B cell (primary cell): ENCODE measurements around the gene SLIT3. TPM values are rescaled to one million over a fixed set of nuclear protein-coding genes. Genes with fewer than 3 reads are reported as not detected.

Experiments used
- ATAC-seq: fragments of 200-7000 bp; cut with Tn5 transposase; one replicate; pipeline ENCODE4 v1.10.0; 2021; ENCODE audit warnings: low read depth, mild to moderate bottlenecking, moderate number of reproducible peaks, moderate library complexity
- CTCF ChIA-PET: fragments of 350-600 bp; sonication (Branson Sonifier 250); formaldehyde crosslinking; loops from one replicate; lab custom pipeline; 2021; ENCODE audit warnings: antibody characterized with exemption, inconsistent platforms; lab: Charles Lee
- POLR2A ChIA-PET: fragments of 350-600 bp; sonication (Branson Sonifier 250); formaldehyde crosslinking; loops from one replicate; lab custom pipeline; 2021; ENCODE audit warnings: antibody characterized with exemption; lab: Charles Lee
- DNase-seq: peaks from one replicate; pipeline ENCODE4 v3.0.0; 2013
- H2AFZ ChIP-seq: 2 replicates; pipeline ENCODE4 v1.6.1; 2012; ENCODE audit warnings: mild to moderate bottlenecking, low read depth, low read length; ENCODE audit not compliant: insufficient read depth, poor library complexity, severe bottlenecking
- H3K27ac ChIP-seq, 2 donors: 1 replicate in 1 of 2; 2 replicates in 1 of 2; pipeline ENCODE4 v1.5.1; 2012 to 2013; ENCODE audit warnings: low read length in 2 of 2, mild to moderate bottlenecking in 2 of 2, moderate library complexity in 1 of 2
- H3K27me3 ChIP-seq, 4 experiments: fragments of 200-600 bp in 1 of 4; sonication (generic) in 1 of 4; replicated peaks in 1 of 4; 1 replicate in 2 of 4; 2 replicates in 2 of 4; pipeline versions ENCODE4 v1.6.1 to v1.7.0; 2013 to 2016; ENCODE audit warnings: low read length in 3 of 4, mild to moderate bottlenecking in 2 of 4, mixed read lengths in 1 of 4, moderate library complexity in 1 of 4; ENCODE audit not compliant: insufficient read depth in 4 of 4, control insufficient read depth in 3 of 4; ENCODE audit errors: control extremely low read depth in 1 of 4
- H3K36me3 ChIP-seq, 2 experiments: replicated peaks in 1 of 2; 1 replicate in 1 of 2; 2 replicates in 1 of 2; pipeline versions ENCODE4 v1.6.1 to v1.7.1; 2013; ENCODE audit warnings: low read length in 1 of 2; ENCODE audit not compliant: insufficient read depth in 2 of 2, control insufficient read depth in 1 of 2; ENCODE audit errors: control extremely low read depth in 1 of 2, extremely low read depth in 1 of 2
- H3K4me1 ChIP-seq, 2 donors: fragments of 200-600 bp in 1 of 2; sonication (generic) in 1 of 2; 1 replicate in 1 of 2; 2 replicates in 1 of 2; pipeline versions ENCODE4 v1.5.1 to v1.6.1; 2013 to 2017; ENCODE audit warnings: low read length in 2 of 2; ENCODE audit not compliant: control insufficient read depth in 2 of 2, insufficient read depth in 2 of 2
- H3K4me2 ChIP-seq: replicated peaks from 2 replicates; pipeline ENCODE3; 2012; ENCODE audit warnings: mild to moderate bottlenecking, low read depth, low read length; ENCODE audit not compliant: poor library complexity, severe bottlenecking
- H3K4me3 ChIP-seq, 5 experiments: fragments of 200-600 bp in 1 of 5; sonication (generic) in 1 of 5; 1 replicate in 3 of 5; 2 replicates in 2 of 5; pipeline versions ENCODE4 v1.5.1 to v1.7.0; 2011 to 2016; ENCODE audit warnings: low read length in 4 of 5, mild to moderate bottlenecking in 4 of 5, low read depth in 2 of 5, control low read depth in 1 of 5, moderate library complexity in 1 of 5; ENCODE audit not compliant: insufficient read depth in 1 of 5; ENCODE audit errors: control extremely low read depth in 1 of 5, extremely low read depth in 1 of 5
- H3K79me2 ChIP-seq: fragments of 200-600 bp; sonication (generic); one replicate; pipeline ENCODE4 v1.6.0; 2016; ENCODE audit warnings: low read length; ENCODE audit not compliant: control insufficient read depth, insufficient read depth
- H3K9ac ChIP-seq: fragments of 200-600 bp; sonication (generic); 2 replicates; pipeline ENCODE4 v1.6.1; 2017; ENCODE audit warnings: mild to moderate bottlenecking, low read length, moderate library complexity
- H3K9me3 ChIP-seq, 3 donors: one replicate each; pipeline versions ENCODE4 v1.6.1 to v1.7.1; 2013; ENCODE audit warnings: low read length in 2 of 3; ENCODE audit not compliant: control insufficient read depth in 2 of 3, insufficient read depth in 1 of 3; ENCODE audit errors: control extremely low read depth in 1 of 3
- H4K20me1 ChIP-seq: 2 replicates; pipeline ENCODE4 v1.6.0; 2012; ENCODE audit warnings: mild to moderate bottlenecking, low read length; ENCODE audit not compliant: insufficient read depth, control insufficient read depth, poor library complexity, severe bottlenecking
- H3K27ac Mint-ChIP-seq: one replicate; pipeline ENCODE4 v1.8.0; 2021; ENCODE audit warnings: mixed read lengths
- H3K27me3 Mint-ChIP-seq: one replicate; pipeline ENCODE4 v1.8.0; 2021; ENCODE audit warnings: mixed read lengths
- H3K4me1 Mint-ChIP-seq: one replicate; pipeline ENCODE4 v1.8.0; 2021; ENCODE audit warnings: mixed read lengths
- H3K4me3 Mint-ChIP-seq: one replicate; pipeline ENCODE4 v1.8.0; 2021; ENCODE audit warnings: mixed read lengths
- H3K9me3 Mint-ChIP-seq: one replicate; pipeline ENCODE4 v1.8.0; 2022; ENCODE audit warnings: mixed read lengths; ENCODE audit not compliant: insufficient read depth
- EZH2 ChIP-seq: IDR thresholded peaks from 2 replicates; pipeline ENCODE4 v1.6.1; 2012; ENCODE audit warnings: borderline replicate concordance, low read depth, mild to moderate bottlenecking, moderate library complexity, low read length; ENCODE audit not compliant: insufficient read depth, poor library complexity, severe bottlenecking
- WGBS: methylation state at CpG from one replicate; pipeline ENCODE4 v1.1.5; 2013; ENCODE audit warnings: missing lambda C conversion rate; ENCODE audit not compliant: insufficient coverage; 5-methylcytosine and 5-hydroxymethylcytosine counted together
- intact Hi-C: fragments of 100-400 bp; cut with micrococcal nuclease; formaldehyde crosslinking; loops from one replicate; pipeline ENCODE4 v1.10.0; 2022
- polyA plus RNA-seq: library from polyadenylated mRNA; depleted of rRNA; stranded (reverse); fragments of >200 nt; gene quantifications from 2 replicates; pipeline ENCODE4 v1.2.3, GENCODE V29; 2012
- small RNA-seq: library from RNA; depleted of rRNA; stranded (forward); fragments of <200 nt; gene quantifications from one replicate; pipeline ENCODE3, GENCODE V24; 2012; ENCODE audit warnings: low replicate concordance, low read depth; ENCODE audit not compliant: insufficient read length
- total RNA-seq, 2 donors: library from RNA; stranded (reverse); fragments of 120-200 nt in 1 of 2; gene quantifications; 1 replicate in 1 of 2; 2 replicates in 1 of 2; pipeline versions ENCODE4 v1.2.3 to v1.2.4, GENCODE V29; 2013 to 2022
- TF ChIP-seq, protein P1 (sequence below): fragments of 200-600 bp; IDR thresholded peaks from one replicate; pipeline ENCODE4 v1.8.0; 2022; ENCODE audit warnings: antibody characterized with exemption, mild to moderate bottlenecking

SLIT3 gene
- total and polyA plus RNA-seq, 2 donors (not counting 1 experiment from before 2014, with no cell fraction given): not detected

DNA sequence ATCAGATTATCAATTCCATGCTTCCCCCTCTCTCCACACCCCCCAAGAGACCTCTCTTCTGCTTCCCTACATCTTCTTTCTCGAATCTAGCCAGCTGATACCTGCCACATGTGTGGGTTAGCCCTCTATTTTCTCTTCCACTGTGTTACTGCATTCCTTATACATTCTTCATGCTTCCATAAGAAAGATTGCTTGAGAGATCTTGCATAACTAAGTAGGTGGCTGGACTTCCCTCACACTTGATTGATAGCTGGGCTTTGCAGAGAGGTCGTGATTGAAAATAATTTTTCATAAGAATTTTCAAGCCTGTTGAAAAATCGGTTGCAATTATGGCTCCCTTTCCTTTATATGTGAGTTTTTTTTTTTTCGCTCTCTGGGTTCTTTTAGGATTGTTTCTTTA lies 688.8 kb downstream of the SLIT3 start:
- intact Hi-C loops: no loop called here
- Mint-ChIP-seq H3K27me3 (peaks cover 3% of the 10 kb centered on the region), H3K27ac (no peak overlapping the region), H3K4me1 (peaks cover 4% of the 10 kb centered on the region), H3K9me3 (no peaks in the 10 kb centered on the region), H3K4me3 (no peak overlapping the region)
- DNase-seq: no peak
- CTCF ChIA-PET: interaction anchor here (0.6 kb wide), 1 partner anchor 9 kb away, joined by 3 read pairs; no protein-coding TSS in a partner anchor
- H3K4me2 ChIP-seq: no peak overlapping the region
- ATAC-seq: no peak
- POLR2A ChIA-PET: no interaction called here
- no peak overlapping the region for H3K27ac ChIP-seq
- TF ChIP-seq EZH2: no peak
- TF ChIP-seq, protein P1, sequence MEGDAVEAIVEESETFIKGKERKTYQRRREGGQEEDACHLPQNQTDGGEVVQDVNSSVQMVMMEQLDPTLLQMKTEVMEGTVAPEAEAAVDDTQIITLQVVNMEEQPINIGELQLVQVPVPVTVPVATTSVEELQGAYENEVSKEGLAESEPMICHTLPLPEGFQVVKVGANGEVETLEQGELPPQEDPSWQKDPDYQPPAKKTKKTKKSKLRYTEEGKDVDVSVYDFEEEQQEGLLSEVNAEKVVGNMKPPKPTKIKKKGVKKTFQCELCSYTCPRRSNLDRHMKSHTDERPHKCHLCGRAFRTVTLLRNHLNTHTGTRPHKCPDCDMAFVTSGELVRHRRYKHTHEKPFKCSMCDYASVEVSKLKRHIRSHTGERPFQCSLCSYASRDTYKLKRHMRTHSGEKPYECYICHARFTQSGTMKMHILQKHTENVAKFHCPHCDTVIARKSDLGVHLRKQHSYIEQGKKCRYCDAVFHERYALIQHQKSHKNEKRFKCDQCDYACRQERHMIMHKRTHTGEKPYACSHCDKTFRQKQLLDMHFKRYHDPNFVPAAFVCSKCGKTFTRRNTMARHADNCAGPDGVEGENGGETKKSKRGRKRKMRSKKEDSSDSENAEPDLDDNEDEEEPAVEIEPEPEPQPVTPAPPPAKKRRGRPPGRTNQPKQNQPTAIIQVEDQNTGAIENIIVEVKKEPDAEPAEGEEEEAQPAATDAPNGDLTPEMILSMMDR: no peak
- H3K4me1 ChIP-seq: no peaks in the 10 kb centered on the region
- peaks cover 0 to 7% (median 0%) of the 10 kb centered on the region in 3 donors for H3K9me3 ChIP-seq
- no peak overlapping the region for H3K4me3 ChIP-seq
- no peaks in the 10 kb centered on the region for H3K36me3 ChIP-seq
- WGBS: 100% methylated on average over 1 of the region's 4 CpGs
- no peaks in the 10 kb centered on the region for H3K79me2 ChIP-seq
- H3K9ac ChIP-seq: no peak overlapping the region
- no peaks in the 10 kb centered on the region for H3K27me3 ChIP-seq
- H4K20me1 ChIP-seq: no peaks in the 10 kb centered on the region
- no peak overlapping the region for H2AFZ ChIP-seq

Small RNA genes lying within 50 kb of the gene (small RNA-seq; reads per million reads assigned to genes)
- gene MIR218-2 (not detected), gene MIR585 (not detected), gene RF00019 (not detected)
